Motor neuron (in vitro differentiated cells): ENCODE results near the gene TANGO2. TPM values are rescaled to one million over a fixed set of nuclear protein-coding genes. Genes with fewer than 3 reads are reported as not detected.
A peak's percentile ranks its signal among the peaks of the same experiment; 100 is the strongest.

Source experiments
- ATAC-seq, 8 experiments: fragments of 200-7000 bp; cut with Tn5 transposase; replicated peaks in 6 of 8; 2 replicates each; pipeline ENCODE4 v1.8.0; 2021; ENCODE audit warnings: mild to moderate bottlenecking in 8 of 8, moderate library complexity in 8 of 8
- H3K27ac ChIP-seq, 2 donors: fragments of 250-450 bp; sonication (Bioruptor Pico); 2 replicates each; pipeline ENCODE4 v1.9.0; 2021; ENCODE audit warnings: antibody characterized with exemption in 2 of 2, mild to moderate bottlenecking in 2 of 2, moderate library complexity in 1 of 2
- H3K4me1 ChIP-seq, 2 donors: fragments of 250-450 bp; sonication (Bioruptor Pico); replicated peaks in 1 of 2; 2 replicates each; pipeline ENCODE4 v1.6.1; 2021; ENCODE audit warnings: antibody characterized with exemption in 2 of 2, mild to moderate bottlenecking in 2 of 2, moderate library complexity in 1 of 2
- H3K4me3 ChIP-seq, 5 donors: fragments of 250-450 bp; sonication (Bioruptor Pico); 2 replicates each; pipeline ENCODE4 v1.9.0; 2021; ENCODE audit warnings: antibody characterized with exemption in 5 of 5, mild to moderate bottlenecking in 5 of 5, moderate library complexity in 4 of 5
- WGBS, 10 experiments: fragments of 450-650 bp; shearing (Covaris generic); methylation state at CpG; one replicate each; pipeline ENCODE4 v1.0.0; 2022; 5-methylcytosine and 5-hydroxymethylcytosine counted together
- in situ Hi-C, 9 experiments: fragments of 400-800 bp; cut with MboI; loops; one replicate each; pipeline ENCODE4 v1.15.0; 2021; ENCODE audit warnings: low sequenced_read_pairs in 9 of 9, low pct_unique_long_range_greater_than_20kb in 2 of 9; ENCODE audit not compliant: unreplicated experiment in 9 of 9
- total RNA-seq, 8 experiments: library from RNA; unstranded; fragments of 300-600 nt; gene quantifications; 2 replicates each; pipeline versions ENCODE4 v1.2.3 to v1.2.4, GENCODE V29; 2022

TANGO2 gene
- total RNA-seq, 8 experiments from 2014 or later, result 5.4 to 36.3 (median 14.5) TPM

DNA sequence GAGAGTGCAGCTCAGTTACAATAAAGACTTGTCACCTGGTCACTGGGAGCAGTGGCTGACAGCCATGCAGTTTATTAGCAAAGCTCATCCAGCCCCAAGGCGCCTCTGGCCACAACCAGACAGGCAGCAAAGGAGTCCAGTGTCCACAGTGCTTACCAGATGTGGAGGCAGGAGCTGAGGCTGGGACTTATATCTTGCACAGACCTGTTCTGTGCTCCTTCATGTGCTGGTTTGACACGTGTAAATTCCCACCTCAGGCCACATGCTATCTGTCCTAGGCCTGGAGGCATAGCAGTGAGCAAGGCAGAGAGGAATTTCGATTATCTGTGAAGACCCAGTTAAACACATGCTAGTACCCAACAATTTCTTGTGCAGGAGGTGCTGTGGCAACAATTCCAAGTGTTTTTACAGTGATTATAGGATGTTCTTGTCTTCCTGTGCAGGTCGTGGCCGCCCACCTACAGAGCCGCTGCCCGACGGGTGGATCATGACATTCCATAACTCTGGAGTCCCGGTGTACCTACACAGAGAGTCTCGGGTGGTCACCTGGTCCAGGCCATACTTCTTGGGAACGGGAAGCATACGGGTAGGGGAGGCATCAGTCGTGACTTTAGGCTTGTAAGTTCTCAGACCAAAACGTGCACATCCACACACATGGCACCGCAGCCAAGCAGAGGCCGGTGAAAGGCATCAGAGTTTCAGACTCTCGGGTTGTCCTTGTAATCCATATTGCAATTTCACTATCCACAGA is 68.5 kb downstream of the TANGO2 start:
- ATAC-seq, result no peak
- Histone ChIP-seq H3K4me1 (peaks cover 8% of the 10 kb centered on the region in 2 donors), H3K27ac (no peak overlapping the region), H3K4me3 (no peak overlapping the region)
- in situ Hi-C loops, result no loop called here
- 40 to 100% (median 91%) methylated on average over 1 to 11 of the region's 17 CpGs; no CpG with 5 or more reads in 3 of the 10 experiments for WGBS, 10 experiments

DNA sequence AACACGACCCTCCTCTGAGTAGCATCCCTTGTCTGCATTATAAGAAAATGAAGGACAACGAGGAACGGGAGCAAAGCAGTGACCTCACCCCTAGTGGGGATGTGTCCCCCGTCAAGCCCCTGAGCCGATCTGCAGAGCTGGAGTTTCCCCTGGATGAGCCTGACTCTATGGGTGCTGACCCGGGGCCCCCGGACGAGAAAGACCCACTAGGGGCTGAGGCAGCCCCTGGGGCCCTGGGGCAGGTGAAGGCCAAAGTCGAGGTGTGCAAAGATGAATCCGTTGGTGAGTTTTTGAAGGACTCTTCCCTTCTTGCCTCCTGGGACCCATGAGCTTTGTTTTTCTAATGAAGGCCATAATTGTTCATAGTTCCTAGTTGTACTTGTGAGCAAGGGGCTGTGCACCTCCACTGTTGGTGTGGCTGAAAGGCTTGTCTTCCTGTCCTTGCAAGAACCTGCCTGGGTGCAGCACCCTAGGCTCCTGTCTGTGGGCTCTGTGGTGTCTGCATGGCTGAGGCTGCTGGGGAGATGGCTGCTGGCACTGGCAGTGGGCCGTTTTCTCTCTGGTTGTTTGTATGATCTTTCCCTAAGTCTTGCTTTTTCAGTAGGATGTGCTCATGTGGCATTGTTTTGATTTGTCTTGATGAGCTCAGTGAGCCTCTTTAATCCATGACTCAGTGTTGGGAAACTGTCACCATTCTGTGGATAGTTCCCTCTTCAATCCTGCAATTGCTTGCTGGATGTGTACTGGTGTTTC is 69.2 kb downstream of the TANGO2 start:
- ATAC-seq, result peak in 1 of 8 experiments; percentile 51
- 75 to 100% (median 95%) methylated on average over 2 to 7 of the region's 11 CpGs; no CpG with 5 or more reads in 4 of the 10 experiments for WGBS, 10 experiments
- Histone ChIP-seq H3K4me3 (no peak overlapping the region), H3K4me1 (peaks cover under 1% of the 10 kb centered on the region in 2 donors), H3K27ac (no peak overlapping the region)
- in situ Hi-C loops, result no loop called here

- in situ Hi-C loops, result no loop called here
- no peak overlapping the region for H3K4me3 ChIP-seq
- 80 to 100% (median 100%) methylated on average over 1 to 6 of the region's 9 CpGs; no CpG with 5 or more reads in 1 of the 10 experiments for WGBS, 10 experiments
- H3K27ac ChIP-seq, result no peak overlapping the region
- H3K4me1 ChIP-seq, result no peaks in the 10 kb centered on the region
- no peak for ATAC-seq
Observed at GRCh38 chr22:20090730-20091240, 69.9 kb downstream of the TANGO2 start.

GRCh38 chr22:20091690-20092476 is 71.0 kb downstream of the TANGO2 start:
- 80 to 100% (median 94%) methylated on average over 1 to 10 of the region's 16 CpGs for WGBS, 10 experiments
- in situ Hi-C loops, result no loop called here

GRCh38 chr22:20092477-20092854 is 71.6 kb downstream of the TANGO2 start:
- Histone ChIP-seq H3K4me3 (no peak overlapping the region), H3K4me1 (no peaks in the 10 kb centered on the region), H3K27ac (peak overlapping the region in 1 of 2 donors; percentile 17)
- 80 to 100% (median 96%) methylated on average over 1 to 7 of the region's 11 CpGs; no CpG with 5 or more reads in 3 of the 10 experiments for WGBS, 10 experiments
- no peak for ATAC-seq
- in situ Hi-C loops, result no loop called here

More at GRCh38 chr22:20091690-20092476, 71.0 kb downstream of the TANGO2 start:
- Histone ChIP-seq H3K4me3 (no peak overlapping the region), H3K4me1 (no peaks in the 10 kb centered on the region), H3K27ac (no peak overlapping the region)
- no peak for ATAC-seq

GRCh38 chr22:20093418-20094196 is 72.7 kb downstream of the TANGO2 start:
- Histone ChIP-seq H3K4me3 (no peak overlapping the region), H3K27ac (no peak overlapping the region), H3K4me1 (no peaks in the 10 kb centered on the region)
- 84 to 100% (median 97%) methylated on average over 1 to 6 of the region's 13 CpGs; no CpG with 5 or more reads in 1 of the 10 experiments for WGBS, 10 experiments
- in situ Hi-C loops, result no loop called here
- peak in 4 of 8 experiments; percentile 10 to 92 (median 72) for ATAC-seq

- in situ Hi-C loops, result no loop called here
- 88 to 100% (median 100%) methylated on average over 1 to 7 of the region's 15 CpGs; no CpG with 5 or more reads in 3 of the 10 experiments for WGBS, 10 experiments
- peak in 1 of 8 experiments; percentile 5 for ATAC-seq
Observed at GRCh38 chr22:20094197-20094807, 73.4 kb downstream of the TANGO2 start.

GRCh38 chr22:20095521-20095920 is 74.6 kb downstream of the TANGO2 start:
- in situ Hi-C loops, result no loop called here
- no peak overlapping the region for H3K27ac ChIP-seq
- no peak for ATAC-seq
- H3K4me1 ChIP-seq, result no peaks in the 10 kb centered on the region
- 94 to 100% (median 100%) methylated on average over 1 to 4 of the region's 4 CpGs; no CpG with 5 or more reads in 2 of the 10 experiments for WGBS, 10 experiments
- H3K4me3 ChIP-seq, result no peak overlapping the region

More at GRCh38 chr22:20094197-20094807, 73.4 kb downstream of the TANGO2 start:
- H3K4me3 ChIP-seq, result no peak overlapping the region
- no peaks in the 10 kb centered on the region for H3K4me1 ChIP-seq
- no peak overlapping the region for H3K27ac ChIP-seq

DNA sequence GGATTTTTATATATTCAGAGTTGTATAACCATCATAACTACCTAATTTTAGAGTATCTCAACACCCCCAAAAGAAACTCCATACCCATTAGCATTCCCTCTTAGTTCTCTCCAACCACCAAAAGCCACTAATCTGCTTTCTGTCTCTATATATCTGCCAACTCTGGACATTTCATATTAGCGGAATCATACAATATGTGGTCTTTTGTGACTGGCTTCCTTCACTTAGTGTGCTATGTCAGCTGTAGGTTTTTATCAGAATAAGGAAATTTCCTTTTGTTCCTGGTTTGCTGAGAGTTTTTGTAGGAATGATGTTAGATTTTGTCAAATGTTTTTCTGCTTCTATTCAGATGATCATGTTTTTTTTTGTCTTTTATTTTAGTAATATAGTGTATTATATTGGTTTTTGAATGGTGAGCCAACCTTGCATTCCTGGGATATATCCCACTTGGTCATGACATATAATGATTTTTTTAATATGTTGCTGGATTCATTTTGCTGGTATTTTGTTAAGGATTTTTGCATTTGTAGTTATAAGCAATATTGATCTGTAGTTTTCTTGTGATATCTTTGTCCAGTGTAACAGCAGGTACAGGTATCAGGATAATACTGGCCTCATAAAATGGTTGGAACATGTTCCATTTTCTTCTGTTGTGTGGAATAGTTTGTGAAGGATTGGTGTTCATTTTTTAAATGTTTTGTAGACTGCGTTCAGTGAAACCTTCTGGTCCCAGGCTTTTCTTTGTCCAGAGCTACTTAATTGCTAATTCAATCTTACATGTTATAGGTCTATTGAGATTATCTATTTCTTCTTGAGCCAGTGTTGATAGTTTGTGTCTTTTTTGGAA is 75.9 kb downstream of the TANGO2 start:
- Histone ChIP-seq H3K4me3 (no peak overlapping the region), H3K4me1 (no peaks in the 10 kb centered on the region), H3K27ac (no peak overlapping the region)
- in situ Hi-C loops, result no loop called here
- WGBS, 10 experiments, result 83 to 100% (median 100%) methylated on average over 1 to 2 of the region's 2 CpGs; no CpG with 5 or more reads in 1 of the 10 experiments
- no peak for ATAC-seq

GRCh38 chr22:20099099-20099711 is 78.3 kb downstream of the TANGO2 start:
- Histone ChIP-seq H3K27ac (no peak overlapping the region), H3K4me3 (no peak overlapping the region), H3K4me1 (no peaks in the 10 kb centered on the region)
- no peak for ATAC-seq
- WGBS, 10 experiments, result 93 to 100% (median 100%) methylated on average over 1 to 4 of the region's 6 CpGs; no CpG with 5 or more reads in 3 of the 10 experiments
- in situ Hi-C loops, result no loop called here

DNA sequence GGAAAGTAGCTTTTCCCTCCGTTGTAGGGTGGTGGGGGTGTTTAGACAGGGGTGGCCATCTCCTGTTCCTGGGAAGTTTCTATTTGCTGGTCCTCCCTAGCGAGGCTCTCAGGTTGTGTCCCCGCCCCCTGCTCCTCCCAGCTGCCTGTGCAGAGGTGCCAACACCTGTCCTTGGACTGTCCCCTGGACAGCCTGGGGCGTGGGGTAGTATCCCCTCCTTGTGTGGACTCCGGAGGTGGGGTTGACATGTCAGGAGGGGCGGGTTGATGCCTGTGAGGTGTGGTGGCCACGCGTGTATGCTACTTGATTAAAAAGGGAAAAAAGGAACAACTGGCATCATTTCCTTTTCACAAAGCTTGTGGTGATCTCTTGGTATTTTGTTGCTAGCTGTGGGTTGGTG is 80.7 kb downstream of the TANGO2 start:
- in situ Hi-C loops, result no loop called here
- no peaks in the 10 kb centered on the region for H3K4me1 ChIP-seq
- no peak overlapping the region for H3K4me3 ChIP-seq
- WGBS, 10 experiments, result 70 to 100% (median 96%) methylated on average over 1 to 8 of the region's 8 CpGs; no CpG with 5 or more reads in 4 of the 10 experiments
- peak overlapping the region in 1 of 2 donors; percentile 16 for H3K27ac ChIP-seq
- ATAC-seq, result no peak
